SH-SY5Y (cell line): ENCODE measurements around the gene ZBP1.

ENCODE experiments used
- GATA2 ChIP-seq: IDR thresholded peaks from 2 replicates; pipeline ENCODE4 v1.6.1; 2011; ENCODE audit warnings: mild to moderate bottlenecking, low read depth, low read length
- GATA3 ChIP-seq: IDR thresholded peaks from 2 replicates; pipeline ENCODE4 v1.6.1; 2011; ENCODE audit warnings: low read depth, mild to moderate bottlenecking, low read length, moderate library complexity

- no peak for TF ChIP-seq GATA2
- no peak for TF ChIP-seq GATA3
These were observed 25.9 kb downstream of the ZBP1 start for GRCh38 chr20:57594092-57594951.
